Activated CD4-positive, alpha-beta T cell treated with anti-CD3 and anti-CD28 coated beads, Interleukin-2, Interleukin-4, amounts not matched to agents 100 ng/mL and 50 ng/mL, durations not matched to agents 16 hours and 8 hours (primary cell): ENCODE measurements around the gene EFCAB6.

Source experiments
- DNase-seq: peaks from one replicate; pipeline ENCODE4 v3.0.0-alpha.2; 2020; ENCODE audit warnings: low spot score

Gene EFCAB6

DNA sequence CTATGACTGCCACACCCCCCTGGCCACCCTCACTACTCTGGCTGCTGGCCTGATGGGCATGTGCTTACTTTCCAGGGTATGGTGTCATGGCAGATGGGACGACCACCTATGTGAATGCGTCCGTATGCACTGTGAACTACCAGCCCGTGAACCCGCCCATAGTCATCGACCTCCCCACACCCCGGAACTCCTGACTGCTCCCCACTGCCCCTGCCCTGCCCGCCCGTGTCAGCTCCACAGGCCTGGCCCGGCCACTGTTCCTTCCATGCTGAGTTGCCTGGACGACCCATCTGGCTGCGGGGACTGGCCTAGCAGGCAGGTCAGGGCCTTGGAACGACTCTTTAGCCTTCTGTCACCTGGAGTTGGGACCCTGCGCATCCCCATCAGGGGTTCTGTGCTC lies 306.7 kb downstream of the EFCAB6 start:
- no peak for DNase-seq

DNA sequence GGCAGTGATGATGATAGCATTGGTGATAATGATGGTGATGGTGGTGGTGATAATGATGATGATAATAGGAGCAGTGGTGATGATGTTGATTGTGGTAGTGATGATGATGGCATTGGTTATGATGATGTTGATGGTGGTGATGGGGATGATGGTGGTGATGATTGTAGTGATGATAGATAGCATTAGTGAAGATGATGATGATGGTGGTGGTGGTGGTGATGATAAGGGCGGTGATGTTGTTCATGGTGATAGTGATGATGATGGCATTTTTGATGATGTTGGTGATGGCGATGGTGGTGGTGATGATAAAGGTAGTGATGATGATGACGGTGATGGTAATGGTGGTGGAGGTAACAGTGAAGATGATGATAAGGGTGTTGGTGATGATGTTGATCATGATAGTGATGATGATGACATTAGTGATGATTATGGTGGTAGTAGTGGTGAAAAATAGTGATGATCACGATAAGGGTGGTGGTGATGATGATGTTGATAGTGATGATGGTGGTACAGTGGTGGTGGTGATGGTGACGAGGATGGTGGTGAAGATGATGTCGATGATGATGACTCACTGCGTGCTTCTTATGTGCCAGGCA lies 307.3 kb downstream of the EFCAB6 start:
- no peak for DNase-seq

DNA sequence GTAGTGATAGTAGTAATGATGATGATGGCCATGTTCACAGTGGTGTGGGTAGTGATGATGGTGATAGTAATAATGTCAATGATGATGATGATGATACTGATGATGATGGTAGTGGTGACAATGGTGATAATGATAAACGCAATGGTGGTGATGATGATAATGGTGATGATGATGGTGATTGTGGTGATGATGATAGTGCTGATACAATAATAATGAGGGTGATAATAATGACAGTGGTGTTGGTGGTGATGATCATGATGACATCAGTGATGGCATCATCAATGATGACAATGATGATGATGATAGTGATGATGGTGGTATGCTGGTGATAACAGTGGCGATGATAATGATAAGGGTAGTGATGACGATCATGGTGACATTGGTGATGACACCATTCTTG lies 308.0 kb downstream of the EFCAB6 start:
- DNase-seq: no peak

DNA sequence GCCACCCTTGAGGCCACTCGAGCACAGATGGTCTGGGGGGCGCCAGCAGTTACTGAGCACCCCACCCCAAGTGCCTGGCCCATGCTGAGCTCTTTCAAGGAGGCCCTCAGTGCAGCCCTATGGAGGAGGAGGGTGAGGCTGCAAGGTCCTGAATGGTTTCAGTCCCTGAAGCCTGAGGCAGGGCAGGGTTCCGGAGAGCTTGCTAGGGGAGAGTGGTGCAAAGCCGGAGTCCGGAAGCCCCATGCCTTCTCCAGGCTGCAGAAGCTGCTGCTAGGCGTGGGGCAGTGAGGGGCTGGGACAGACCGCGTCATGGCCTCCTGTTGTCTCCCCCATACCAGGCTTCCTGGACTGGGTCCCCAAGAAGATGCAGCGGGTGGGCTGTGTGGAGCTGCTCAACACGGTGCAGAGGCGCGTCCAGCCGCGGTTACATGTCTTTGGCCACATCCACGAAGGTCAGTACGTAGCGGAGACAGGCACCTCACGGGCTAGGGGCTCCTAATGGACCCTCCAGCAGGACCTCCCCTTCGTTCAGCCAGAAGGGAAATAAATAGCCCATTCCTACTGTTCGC lies 309.7 kb downstream of the EFCAB6 start:
- DNase-seq: no peak

DNA sequence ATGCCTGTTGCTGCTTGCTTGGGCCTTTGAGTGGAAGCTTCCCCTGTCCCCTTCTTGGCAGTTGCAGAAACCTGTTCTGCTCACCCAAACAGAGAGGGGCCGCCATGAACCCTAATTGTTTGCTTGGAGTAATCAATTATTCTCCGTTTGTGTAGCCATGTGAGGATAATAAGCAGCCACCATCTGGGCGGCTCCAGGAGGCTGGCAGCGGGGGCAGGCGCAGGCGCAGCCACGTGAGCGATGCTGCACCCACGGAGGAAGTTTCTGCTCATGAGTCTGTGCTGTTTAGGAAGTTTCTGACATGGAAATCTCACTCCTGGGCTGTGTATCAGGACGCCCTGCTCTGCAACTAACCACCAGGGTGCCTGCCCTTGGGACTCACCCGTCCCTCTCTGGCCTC lies 310.2 kb downstream of the EFCAB6 start:
- DNase-seq: no peak

DNA sequence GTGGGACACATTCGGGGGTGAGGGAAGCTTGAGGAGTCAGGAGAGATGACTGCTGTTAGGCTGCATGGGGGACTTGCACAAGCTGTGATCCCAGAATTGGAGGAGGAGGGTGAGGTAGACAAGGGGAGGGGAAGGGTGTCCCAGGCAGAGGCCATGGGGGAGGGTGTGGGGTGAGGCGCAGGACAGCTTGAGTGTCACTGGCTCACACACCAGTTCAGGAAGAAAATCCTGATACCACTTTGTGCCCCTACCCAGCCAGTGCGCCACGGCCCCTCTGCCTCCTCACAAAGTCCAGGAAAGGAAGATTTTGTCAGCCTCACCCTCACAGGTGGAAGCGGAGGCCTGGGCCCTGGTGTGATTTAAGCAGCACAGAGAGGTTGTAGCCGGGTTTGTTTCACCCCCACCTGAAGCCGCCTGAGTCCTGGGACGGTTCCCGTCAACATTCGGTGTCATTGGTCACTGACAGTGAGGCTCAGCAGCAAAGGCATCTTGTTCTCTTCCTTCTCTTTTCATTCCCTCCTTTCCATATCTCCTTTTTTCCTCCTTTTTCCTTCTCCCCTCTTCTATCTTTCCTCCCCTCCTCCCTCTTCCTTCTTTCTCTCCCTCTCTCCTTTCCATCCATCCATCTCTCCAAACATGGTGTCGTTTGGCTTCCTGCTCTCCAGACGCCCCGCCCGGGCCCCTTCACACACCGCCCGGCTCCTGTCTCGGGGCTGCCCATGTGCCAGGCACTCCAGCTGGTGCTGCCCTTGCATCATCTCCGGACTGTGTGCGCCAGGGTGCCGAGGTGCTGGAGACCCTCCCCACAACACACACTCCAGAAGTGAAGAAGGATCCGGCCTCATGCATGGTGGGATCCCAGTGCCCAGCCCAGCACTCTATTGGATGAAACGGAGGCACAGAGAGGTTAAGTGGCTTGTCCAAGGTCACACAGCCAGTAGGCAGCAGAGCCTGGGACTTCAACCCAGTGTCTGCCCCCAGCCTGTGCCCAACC lies 311.0 kb downstream of the EFCAB6 start:
- DNase-seq: no peak

DNA sequence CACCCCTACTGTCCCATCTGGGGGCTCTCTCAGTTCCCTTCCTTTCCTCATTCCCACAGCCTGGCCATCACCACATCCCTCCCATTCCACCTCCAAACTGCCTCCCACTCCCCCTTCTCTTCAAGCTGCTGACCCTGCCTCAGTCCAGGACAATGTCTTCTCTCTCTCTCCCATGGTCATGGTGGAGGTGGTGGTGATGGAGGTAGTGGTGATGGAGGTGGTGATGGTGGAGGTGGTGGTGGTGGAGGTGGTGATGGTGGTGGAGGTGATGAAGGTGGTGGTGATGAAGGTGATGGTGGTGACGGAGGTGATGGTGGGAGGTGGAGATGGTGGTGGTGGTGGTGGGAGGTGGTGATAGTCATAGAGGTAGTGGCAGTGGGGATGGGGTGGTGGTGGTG lies 313.2 kb downstream of the EFCAB6 start:
- no peak for DNase-seq

DNA sequence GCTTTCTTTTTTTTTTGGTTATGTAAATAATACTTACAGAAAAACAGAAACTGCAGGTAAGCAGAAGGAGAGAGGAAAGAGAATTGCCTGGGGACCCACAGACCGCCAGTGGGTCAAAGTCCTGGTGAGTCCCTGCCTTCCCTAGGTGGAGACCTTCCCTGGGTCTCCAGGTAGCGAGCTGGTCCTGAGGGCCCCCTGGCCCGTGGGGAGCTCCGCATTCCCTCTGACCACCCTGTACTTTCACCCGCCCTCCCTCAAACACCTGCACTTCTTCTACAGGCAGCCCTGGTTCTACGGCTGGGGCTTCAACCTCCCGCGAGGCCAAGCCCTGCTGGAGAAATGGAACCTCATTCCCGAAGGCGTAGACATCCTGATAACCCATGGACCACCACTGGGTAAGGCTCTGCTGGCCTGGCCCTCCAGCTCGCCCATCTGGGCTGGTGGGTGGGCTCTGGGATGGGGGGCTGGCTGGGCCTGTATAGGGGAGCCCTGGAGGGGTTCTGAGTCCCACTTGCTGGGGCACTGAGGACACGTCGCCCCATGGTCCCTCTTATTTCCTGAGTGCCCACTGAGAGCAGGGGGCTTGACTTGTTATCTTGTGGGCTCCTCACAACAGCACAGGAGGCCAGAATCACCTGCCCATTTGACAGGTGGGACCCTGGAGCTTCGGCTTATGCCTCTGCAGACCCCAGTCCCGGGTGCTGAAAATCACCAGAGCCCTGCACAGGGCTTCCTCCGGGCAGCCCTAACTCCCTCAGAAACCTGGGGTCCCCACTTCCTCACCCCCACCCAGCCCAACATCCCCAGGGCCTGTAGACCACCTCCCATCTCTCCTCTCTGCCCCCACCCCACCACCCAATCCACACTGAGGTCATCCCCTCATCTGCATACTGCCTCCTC lies 313.9 kb downstream of the EFCAB6 start:
- no peak for DNase-seq

DNA sequence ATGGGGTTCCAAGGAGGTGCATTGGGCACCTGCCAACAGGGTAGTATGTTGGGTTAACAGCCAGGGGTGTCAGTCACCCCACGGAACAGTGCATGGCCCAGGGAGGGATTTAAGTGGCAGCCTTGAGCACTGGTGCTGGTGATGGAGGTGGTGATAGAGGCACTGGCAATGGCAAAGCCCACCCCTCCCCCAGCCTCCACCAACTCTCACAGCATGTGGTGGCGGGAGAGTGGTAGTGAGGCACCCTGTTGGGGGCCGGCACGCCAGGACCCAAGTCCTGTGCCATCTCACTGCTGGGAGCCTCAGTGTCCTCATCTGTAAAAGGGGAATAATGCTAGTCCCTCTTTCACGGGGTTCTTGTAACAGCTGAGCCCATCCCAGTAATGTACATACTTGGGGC lies 318.8 kb downstream of the EFCAB6 start:
- no peak for DNase-seq

DNA sequence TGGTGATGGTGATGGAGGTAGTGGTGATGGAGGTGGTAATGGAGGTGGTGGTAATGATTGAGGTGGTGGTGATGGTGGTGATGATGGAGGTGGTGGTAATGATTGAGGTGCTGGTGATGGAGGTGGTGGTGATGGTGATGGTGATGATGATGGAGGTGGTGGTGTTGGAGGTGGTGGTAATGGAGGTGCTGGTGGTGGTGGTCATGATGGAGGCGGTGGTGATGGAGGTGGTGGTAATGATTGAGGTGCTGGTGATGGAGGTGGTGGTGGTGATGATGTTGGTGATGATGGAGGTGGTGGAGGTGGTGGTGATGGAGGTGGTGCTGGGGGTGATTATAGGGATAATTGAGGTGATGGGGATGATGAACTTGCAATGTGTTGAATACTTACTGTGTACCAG lies 320.4 kb downstream of the EFCAB6 start:
- DNase-seq: no peak

DNA sequence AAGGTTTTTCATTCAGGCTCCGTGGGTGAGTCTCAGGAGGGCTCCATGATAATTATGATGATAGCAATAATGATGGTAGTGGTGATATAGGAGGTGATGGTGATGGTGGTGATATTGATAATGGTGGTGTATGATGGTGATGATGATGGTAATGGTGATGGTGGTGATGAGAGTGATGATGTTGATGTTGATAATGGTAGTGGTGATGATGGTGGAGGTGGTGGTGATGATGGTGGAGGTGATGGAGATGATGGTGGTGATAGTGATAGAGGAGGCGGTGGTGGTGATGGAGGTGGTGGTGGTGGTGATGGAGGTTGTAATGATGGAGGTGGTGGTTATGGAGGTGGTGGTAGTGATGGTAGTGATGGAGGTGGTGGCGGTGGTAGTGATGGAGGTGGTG lies 320.9 kb downstream of the EFCAB6 start:
- no peak for DNase-seq

DNA sequence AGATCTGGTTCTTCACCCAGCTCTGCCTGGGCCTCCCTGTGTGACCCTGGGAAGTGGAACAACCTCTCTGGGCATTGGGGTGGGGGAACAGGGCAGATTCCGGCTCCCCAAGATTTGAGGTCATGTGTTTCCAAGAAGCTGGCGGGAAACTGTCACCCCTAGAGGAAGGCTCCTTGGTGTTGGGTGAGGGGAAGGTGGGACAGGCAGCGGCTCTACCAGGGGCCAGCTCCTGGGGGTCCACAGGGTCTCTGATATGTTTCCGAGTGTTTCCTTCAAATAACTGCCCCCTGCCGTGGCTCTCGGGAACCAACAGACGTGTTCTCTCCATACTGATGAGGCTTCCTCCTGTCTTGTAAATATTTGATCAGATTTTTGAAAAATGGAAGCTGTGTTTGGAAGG lies 321.8 kb downstream of the EFCAB6 start:
- no peak for DNase-seq

DNA sequence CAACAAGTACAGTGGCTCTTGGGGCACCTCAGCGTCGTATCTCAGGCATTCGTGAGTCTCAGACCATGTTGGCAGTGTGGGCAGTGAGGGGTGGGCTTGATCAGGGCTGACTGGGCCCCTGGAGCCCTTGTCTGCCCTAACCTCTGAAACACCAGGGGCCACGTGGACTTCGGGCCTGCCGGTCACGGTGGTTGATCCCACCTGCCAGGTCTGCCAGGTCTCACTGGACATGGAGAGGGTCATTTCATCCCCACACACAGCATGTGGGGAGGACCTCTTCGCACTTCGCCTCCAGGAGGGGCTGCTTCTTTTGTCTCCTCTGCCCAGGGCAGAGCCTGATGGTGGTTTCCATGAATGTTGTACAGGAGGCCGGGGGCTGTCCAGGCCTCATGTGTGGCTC lies 323.2 kb downstream of the EFCAB6 start:
- no peak for DNase-seq

DNA sequence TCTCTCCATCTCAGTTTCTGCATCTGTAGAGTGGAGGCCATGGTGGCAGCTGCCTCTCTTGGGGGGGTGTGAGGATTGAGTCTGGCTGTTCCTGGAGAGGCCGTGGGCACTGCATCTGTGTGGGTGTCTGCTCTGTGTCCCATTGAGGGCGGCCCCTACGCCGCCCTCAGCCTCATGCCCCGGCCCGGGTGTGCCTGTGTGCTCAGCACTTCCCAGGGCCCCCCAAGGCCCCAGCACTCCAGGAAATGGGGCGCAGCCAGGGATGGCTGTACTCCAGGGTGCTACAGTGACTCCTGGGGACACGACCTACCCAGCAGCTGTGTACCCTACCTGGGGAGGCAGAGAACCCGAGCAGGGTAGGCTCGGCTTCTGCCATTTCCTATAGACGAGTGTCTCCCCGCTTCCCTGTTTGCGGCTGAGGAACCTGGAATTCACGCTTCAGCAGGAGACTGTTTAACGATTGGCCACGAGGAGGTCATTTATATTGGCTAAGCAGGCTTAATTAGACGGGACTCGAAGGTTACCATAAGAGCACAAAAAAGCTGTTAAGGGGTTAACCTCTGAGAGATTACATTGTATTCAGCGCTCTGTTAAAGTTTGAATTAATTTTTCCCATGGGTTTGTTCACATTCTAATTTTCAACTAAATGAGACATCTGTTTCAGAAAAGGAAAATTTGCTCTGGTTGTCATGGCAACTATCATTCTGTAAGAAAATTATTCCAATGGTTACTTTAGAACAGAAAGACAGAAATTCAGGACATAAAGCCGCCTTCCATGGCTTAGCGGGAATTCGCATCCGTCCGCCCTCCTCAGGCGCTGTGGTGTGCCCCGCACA lies 323.9 kb downstream of the EFCAB6 start:
- no peak for DNase-seq

DNA sequence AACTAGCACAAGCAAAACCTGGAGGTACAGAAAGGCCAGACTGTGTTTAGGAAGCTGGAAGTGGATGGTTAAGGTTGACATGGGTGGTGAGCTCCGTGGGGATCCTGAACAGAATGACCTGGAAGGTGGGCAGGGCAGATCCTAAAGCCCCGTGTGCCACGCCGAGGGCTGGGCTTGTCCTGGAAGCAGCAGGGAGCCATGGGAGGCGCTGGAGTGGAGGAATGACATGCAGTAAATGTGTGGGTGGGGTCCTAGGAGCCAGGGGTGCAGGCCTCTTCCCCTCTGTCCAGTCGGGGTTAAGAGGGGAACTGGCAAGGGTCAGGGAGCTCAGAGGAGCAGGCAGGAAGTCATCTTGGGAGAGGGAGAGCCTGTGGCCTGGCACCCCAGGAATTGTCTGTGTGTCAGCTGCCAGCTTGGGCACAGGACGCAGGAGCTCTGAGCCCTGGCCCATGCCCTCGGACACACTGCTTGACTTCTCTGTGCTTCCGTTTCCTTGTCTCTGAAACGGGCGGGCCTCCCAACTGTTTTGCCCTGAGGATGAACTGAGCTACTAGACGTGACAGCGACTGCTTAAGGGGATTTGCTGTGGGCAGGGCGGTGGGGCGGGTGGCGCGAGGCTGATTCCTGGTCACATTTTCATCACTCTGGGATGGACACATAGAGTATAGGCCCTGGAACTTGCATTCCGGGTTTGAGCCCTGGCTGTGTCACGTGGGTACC lies 324.6 kb downstream of the EFCAB6 start:
- no peak for DNase-seq

DNA sequence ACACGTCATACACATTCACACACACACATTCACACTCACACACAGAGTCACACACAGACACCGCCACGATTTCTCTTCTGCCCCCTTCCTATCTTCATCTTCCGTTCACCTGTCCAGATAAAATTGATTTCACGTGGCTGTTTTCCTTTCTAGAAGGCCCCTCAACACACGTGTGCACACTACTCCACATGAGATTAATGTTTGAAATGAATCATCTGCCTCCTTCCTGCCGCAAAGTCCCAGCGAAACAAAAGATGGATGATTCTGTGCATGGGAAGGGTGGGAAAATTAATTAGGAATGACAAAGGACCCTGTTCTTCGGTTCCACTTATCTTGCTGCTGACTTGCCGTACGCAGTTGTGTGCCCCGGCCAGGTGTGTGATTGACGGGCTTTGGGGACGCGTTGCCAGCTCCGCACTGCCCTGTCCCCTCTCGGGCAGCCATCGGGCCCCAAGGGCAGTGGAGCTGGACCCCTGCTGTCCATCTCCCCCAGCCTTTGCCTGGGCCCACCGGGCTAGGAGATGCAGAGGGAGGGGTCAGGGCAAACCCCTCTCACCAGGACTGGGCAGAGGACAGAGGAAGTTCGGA lies 326.5 kb downstream of the EFCAB6 start:
- no peak for DNase-seq

DNA sequence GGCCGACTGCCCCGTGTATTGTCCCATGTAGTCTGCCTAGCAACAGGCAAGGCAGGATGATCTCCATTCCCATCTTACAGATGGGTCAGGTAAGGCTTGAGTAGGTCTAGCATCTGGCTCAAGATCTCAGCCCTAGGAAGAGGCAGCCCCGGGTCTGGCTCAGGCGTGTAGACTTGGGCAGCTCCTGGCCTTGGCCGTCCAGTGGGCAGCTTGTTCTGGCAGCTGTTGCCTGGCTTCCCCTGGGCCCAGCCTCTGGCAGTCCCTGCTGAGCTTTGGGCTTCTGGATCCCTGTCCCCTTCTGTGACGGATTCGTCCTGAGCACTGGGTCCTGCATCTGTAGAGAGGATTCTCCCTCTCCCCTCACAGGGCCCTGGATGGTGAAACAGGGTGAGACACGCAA lies 327.9 kb downstream of the EFCAB6 start:
- DNase-seq: no peak

DNA sequence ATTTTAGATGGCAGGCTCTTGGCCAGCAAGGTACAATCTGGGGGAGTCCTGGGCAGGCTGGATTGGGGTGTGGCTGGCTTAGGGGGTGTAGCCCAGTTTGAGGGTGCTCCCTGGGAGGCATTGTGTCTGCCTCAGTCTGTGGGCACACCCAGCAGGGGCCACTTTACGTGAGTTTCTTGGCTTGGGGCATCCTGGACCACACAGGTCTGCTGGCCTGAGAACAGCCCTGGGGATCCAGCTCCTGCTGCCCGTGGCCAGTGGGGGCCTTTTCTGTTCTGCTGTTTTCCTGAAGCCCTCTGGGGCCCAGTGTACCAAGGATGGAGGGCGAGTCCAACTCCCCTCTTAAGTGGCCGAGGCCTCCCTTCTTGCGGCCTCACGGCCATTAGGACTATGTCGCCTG lies 328.4 kb downstream of the EFCAB6 start:
- no peak for DNase-seq

DNA sequence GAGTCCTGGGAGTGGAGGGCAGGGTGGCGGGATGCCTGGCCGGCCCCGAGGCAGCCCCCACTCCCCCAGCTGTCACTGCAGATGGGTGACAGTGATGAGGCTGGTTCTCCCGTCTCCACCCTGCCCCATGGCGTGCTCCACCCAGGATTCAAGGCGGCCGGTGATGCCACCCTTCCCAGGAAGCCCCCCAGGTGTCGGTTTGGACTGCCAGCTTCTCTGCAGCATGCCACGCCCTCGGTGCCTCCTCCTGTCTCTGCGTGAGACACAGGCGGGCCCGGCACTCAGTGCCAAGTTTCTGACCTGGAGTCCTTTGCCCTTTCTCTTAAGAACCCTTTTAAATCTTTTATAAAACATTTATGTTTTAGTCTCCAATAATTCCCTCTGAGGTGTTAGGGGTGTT lies 328.8 kb downstream of the EFCAB6 start:
- no peak for DNase-seq

DNA sequence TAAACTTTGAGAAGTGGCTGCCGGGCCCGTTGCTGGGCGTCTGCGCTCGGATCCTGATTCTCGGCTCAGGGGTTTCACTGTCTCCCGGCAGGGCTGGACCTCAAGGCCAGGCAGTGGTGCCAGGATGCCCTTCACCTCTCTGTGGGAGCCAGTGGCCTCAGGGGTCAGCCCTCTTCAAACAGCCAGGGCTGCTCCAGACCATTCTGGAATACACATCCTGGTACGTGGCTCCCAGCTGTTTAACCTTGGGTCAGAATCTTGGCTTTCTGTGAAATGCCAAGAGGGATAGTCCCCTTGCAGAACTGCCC lies 329.8 kb downstream of the EFCAB6 start:
- DNase-seq: no peak
